HG02943 (cell line): ENCODE results near the gene TRO.

Source experiments
- ATAC-seq: cut with Tn5 transposase; IDR thresholded peaks from one replicate; pipeline ENCODE4 v1.9.1; 2021; ENCODE audit warnings: mild to moderate bottlenecking, low read depth, moderate library complexity; ENCODE audit not compliant: unreplicated experiment

Gene TRO

DNA sequence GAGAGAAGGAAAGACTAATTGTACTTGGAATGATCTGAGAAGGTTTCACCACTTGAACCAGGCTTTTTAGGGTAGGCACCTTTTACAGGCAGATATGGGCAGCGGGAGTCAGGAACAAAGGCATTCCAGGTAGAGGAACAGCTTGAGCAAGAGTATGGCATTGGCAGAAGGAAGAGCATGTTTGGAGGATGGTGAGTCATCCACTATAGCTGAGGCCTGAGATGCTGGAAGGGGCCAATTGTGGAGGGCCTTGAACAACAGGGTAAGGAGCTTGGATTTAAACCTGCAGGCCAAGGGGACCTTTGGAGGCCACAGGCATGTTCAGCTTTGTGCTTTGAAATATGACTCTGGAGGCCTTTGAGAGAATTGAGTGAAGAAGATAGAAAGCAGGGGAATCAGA is 41.1 kb downstream of the TRO start:
- no peak for ATAC-seq

DNA sequence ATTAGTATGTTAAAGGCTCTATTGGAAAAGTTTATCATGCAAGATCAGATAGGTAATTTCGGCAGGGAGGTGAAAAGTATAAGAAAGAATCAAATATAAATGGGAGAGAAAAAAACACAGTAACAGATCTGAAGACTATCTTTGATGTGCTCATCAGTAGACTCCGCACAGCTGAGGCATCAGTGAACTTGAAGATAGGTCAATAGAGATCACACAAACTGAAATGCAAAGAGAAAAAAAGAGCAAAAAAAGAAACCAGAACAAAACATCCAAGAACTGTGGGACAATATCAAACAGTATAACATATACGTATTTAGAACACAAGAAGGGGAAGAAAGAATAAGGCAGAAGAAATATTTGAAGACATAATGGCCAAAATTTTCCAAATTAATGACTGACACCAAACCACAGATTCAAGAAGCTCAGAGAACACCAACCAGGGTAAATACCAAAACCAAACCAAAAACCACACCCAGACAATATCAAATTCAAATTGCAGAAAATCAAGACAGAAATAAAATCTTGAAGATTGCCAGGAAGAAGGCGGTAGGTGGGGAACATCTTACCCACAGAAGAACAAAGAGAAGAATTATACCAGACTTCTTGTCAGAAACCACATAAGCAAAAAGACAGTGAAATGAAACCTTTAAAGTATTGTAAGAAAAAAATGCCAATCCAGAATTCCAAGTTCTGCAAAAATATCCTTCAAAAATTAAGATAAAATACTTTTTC is 44.3 kb downstream of the TRO start:
- no peak for ATAC-seq

DNA sequence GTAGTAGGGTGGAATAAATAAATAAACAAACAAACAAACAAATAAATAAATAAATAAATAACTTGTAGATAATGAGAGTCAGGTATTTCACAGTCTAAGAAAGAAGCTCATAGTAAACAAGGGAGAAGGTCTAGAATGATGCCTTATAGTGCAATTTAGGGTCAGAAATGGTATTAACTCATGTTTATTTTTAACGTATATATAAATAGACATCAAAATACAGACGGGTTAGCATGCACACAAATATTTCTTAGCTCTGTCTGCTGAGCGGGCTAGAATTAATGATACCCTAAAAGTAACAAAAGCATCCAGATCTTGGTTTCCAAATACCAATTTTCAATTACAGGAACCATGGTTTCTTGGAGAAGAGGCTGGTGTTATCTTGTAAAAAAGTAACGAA is 56.8 kb downstream of the TRO start:
- ATAC-seq, result no peak

DNA sequence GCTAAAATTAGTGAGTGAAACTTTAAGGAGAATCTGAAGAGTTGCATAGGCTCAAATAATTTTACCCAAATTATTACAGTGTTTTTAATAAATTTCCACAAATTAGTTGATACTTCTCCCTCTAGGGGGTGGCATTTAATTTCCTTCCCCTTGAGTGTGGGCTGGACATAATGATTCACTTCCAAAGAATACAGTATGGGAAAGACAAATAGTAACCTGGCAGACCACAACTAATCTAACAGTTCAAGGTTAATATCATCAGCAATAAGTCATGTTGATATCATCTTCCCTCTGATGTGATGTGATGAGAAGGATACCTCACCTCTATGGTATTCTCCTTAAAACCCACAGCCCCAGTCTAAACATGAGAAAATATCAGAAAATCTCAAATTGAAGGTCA is 57.8 kb downstream of the TRO start:
- ATAC-seq, result no peak

DNA sequence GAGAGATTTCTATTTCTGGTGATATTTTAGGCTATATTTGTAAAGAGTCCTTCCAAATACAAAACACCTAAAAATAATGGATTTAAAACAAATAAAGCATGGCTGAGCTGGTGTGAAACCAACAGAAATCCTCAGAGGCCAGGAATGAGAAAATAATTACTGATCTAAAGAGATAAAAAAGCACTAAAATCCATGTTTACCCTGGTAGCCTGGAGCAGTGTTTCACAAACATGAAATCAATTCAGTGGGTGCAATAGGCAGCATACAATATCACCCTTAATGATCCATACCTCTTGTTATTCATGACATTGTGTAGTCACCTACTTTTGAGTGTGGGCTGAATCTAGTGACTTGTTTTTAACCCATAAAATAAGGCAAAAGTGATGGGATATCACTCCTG is 58.8 kb downstream of the TRO start:
- no peak for ATAC-seq

DNA sequence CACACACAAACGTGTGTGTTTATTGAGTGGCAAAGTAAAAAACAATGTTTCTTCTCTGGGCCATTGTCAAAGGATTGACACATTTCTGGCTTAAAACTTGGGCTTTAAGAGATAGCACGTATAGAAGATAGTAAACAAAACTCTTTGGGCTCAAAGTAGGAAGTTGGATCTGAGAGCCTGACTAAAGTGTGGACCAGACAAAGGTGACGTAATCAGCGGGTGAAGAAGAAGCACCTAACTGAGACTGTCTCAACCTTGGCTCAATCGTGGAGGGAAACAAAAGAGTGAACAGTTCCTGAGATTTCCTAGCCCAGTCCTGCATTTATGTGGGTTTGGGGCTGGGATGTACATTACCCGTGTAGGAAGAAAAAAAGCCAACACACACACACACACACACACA is 59.7 kb downstream of the TRO start:
- no peak for ATAC-seq
